Activated CD8-positive, alpha-beta memory T cell treated with anti-CD3 and anti-CD28 coated beads, Interleukin-2, amount 50 U/mL, for 24 hours (primary cell): ENCODE results near the gene ZNF571.
A peak's percentile ranks its signal among the peaks of the same experiment; 100 is the strongest.

Source experiments
- DNase-seq: peaks from one replicate; pipeline ENCODE4 v3.0.0-alpha.2; 2020; ENCODE audit errors: extremely low read depth

ZNF571 gene

DNA sequence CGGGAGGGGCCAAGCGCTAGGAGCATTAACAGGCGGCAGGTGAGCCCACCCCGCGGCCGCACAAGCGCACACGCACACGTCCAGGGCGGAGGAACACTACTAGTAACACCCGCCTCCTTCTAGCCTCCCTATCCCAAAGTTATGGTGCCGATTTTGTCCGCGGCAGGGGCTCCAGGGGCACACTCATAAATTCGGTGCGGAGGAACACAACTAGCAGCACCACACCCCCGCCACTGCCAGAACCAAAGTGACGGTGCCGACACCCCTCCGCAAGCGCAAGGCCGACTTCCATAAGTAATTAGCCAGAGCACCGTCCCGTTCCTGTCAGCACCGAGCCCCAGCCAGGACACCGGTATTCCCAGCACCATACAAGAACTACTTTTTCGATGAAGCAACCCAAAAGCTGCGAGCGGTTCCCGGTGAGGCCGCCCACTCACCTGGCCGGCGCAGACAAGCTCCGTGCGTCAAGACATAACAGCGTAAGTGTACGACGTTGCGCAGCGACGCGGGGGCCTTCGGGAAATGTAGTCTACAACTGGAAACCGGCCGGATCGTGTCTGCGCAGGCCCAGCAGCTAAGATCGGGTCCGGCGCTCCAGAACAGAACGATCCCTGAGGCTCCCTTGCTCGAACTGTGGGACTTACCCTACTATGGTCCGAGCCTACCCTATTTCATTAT, at the start of gene ZNF571, which contains the start of gene ZNF540:
Gene ZNF571, minus strand, starts transcription at position 489 of the 678 bp plus-strand sequence. CDS start 8,116 bp downstream, outside the sequence.
Gene ZNF540, plus strand, starts transcription at position 573 of the 678 bp plus-strand sequence. CDS start 3,572 bp downstream, outside the sequence.
- DNase-seq = peak; percentile 82

DNA sequence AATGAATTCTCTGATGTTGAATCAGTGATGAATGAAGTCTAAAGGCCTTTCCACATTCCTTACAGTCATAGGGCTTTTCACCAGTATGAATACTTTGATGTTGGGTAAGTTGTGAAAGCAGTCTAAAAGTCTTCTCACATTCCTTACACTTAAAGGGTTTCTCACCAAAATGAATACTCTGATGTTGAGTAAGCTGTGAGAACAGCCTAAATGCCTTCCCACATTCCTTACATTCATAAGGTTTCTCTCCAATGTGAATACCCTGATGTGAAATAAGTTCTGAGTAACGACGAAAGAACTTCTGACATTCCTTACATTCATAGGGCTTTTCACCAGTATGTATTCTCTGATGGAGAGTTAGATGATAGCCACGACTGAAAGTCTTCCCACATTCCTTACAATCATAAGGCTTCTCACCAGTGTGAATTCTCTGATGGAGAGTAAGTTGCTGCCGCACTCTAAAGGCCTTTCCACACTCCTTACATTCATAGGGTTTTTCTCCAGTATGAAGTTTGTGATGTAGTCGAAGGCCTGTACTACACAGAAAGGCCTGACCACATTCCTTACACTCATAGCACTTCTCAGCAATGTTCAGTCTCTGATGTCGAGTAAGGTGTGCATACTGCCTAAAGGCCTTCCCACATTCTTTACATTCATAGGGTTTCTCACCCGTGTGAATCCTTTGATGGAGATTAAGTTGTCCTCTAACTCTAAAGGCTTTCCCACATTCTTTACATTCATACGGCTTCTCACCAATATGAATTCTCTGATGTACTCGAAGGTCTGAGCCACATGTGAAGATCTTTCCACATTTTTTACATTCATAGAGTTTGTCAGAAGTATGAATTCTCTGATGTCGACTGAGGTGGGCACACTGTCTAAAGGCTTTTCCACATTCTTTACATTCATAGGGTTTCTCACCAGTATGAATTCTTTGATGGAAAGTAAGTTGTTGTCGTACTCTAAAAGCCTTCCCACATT, 40.8 kb upstream of the ZNF571 start:
- no peak for DNase-seq

DNA sequence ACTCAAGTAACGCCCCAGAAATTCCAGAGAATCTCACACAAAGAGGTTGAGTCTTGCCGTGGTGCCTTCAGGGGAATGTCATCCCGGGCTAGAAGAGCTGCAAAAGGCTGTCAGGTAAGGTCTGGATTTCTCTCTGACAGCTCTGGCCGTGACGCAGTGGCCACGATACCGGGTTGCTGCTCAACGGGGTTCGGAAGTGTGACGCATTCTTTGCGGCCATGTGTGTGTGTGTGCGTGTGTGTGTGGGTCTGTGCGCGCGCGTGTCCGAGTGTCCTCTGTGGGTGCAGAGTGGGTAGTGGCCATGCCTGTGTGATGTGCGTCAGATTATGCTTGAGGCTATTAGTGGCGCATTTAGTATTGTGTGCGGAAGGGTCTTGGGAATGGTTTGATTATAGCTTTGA, 390 bp upstream of the ZNF571 start:
- peak; percentile 25 for DNase-seq

DNA sequence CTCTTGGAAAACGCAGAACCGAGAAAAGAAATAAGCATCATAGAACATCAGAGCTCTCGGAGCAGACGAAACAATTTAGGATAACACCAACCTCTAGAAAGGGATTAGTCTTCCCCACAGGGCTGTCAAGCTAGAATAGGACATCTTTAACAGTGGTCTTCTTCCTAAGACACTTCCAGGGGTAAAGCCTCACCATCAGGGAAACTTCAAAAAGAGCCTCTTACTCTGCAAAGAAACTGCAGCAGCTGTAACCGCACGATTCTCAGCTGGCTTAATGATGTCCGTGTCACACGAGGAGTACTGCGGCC, 642 bp downstream of the ZNF571 start:
- DNase-seq = no peak

DNA sequence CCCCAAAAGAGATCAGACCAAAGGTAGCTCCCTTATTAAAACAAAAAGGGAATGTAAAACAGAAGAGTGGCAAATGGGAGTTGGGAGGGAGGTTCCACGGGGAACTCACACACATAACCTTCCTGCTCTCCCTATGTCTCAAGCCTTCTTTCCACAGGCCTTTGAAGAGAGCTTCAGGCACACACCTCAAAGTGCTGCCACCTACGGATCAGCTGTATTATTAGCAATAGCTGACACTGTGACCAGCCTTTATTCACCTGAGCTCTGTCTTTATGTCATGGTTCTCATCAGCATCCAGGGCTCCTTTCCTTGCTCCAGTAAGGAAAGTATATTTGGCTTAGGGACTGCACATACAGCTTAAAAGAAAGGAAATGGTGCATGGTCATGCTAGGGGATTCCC, 11.3 kb downstream of the ZNF571 start:
- DNase-seq = no peak

DNA sequence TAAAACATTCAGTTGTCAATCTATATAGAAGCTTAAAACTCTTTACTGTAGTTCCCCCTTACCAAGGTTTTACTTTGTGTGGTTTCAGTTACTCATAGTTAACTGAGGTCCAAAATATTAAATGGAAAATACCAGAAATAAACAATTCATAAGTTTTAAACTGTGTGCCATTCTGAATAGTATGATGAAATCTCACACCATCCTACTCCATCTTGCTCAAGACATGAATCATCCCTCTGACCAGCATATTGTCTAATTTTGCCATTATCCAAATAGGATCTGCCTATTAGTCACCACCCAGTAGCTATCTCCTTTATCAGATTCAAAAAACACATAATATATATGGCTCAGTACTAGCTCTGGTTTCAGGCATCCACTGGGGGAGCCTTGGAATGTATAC, 22.4 kb downstream of the ZNF571 start:
- no peak for DNase-seq

DNA sequence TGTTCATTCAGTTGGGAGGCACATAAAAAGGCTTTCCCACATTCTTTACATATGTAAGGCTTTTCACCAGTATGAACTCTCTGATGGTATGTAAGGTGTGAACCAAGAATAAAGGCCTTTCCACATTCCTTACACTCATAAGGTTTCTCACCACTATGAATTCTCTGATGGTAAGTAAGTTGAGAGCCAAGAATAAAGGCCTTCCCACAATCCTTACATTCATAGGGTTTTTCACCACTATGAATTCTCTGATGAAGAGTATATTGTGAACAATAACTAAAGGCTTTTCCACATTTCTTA, 29.3 kb downstream of the ZNF571 start:
- no peak for DNase-seq

DNA sequence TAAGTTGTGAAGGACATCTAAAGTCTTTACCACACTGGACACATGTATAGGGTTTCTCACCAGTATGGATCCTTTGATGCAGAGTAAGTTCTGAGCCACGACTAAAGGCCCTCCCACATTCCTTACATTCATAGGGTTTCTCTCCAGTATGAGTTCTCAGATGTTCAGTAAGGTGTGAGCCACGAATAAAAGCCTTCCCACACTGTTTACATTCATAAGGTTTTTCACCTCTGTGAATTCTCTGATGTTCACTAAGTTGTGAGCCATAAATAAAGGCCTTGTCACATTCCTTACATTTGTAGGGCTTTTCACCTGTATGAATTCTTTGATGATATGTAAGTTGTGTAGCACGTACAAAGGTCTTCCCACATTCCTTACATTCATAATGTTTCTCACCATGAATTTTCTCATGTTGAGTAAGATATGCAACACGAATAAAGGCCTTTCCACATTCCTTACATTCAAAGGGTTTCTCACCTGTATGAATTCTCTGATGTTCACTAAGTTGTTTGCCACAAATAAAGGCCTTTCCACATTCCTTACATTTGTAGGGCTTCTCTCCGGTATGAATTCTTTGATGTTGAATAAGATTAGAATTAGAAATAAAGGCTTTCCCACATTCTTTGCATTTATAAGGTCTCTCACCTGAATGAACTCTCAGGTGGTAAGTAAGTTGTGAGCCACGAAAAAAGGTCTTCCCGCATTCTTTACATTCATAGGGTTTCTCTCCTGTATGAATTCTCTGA, 29.8 kb downstream of the ZNF571 start:
- DNase-seq = no peak

DNA sequence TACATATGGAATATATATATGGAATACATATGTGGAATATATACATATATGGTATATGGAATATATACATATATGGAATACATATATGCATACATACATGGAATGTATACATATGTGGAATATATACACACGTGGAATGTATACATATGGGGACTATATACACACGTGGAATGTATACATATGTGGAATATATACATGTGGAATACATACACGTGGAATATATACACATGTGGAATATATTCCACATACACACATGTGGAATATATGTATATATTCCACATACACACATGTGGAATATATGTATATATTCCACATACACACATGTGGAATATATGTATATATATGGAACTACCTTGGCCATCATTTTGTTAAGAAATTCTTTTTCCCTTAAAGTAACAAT, 31.1 kb downstream of the ZNF571 start:
- no peak for DNase-seq

DNA sequence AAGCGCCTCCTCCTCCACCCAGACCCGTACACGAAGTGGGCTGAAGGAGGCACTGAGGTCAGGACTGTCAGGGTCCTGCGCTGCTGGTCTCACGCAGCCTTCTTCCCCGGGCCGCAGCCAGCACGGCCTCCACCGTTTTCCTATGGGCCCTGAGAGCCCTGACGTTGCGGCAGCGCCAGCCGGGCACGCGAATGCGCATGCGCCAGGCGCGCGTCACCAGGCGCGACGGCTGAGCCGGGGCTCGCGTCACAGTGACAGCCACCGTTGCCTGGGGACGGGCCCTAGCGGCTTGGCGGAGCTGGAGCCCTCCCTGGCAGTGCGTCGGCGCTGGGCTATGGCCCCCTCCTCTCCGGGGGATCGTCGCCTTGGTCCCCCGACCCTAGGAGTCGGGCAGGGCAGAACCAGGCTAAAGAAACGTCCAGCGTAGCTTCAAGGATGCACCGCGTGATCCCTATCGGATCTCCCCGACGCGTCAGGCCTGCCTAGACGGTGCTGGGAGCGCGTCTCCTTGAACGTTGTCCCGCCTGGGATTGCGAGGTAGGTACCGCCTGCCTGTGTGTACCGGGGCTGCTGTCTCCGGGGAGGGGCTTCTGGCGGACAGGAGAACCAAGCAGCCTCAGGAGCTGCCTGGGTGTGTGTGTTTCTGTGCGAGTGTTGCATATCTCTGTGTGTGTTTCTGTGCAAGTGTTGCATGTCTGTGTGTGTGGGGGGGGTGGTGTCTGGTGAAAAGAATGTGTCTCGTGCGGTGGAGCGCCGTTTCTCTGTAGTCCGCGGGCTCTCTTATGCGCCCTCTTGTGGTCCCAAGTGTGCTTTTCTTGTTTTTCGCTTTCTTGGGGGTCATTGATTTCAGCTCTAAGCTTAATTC, 43.2 kb downstream of the ZNF571 start:
- no peak for DNase-seq

DNA sequence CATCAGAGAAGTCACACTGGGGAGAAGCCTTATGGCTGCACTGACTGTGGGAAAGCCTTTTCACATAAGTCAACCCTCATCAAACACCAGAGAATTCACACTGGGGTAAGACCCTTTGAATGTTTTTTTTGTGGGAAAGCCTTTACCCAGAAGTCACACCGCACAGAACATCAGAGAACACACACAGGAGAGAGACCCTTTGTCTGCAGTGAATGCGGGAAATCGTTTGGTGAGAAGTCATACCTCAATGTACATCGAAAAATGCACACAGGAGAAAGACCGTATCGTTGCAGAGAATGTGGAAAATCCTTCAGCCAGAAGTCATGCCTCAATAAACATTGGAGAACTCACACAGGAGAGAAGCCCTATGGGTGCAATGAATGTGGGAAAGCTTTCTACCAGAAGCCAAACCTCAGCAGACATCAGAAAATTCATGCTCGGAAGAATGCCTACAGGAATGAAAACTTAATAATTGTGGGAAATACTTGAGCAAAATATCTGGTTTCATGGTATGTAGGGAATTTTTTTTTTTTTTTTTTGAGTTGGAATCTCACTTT, 57.1 kb downstream of the ZNF571 start:
- DNase-seq = no peak

DNA sequence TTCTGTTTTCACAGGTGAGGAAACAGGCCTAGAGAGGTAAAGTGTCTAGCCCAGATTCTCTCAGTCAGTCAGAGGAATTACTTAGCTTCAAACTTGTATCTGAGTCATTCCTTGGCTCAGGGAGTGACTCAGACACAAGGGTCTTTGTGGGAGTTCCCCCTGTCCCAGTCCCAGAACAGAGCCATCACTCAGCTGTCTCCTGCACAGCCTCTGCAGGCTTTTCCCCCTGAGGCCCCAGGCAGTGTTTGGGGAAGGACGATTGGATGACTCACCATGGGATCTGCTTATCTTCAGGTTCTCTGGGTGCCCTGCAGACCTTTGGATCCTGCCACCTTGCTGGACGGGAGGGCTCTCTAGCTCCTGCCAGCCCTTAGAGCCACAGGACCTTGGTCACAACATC, 74.7 kb downstream of the ZNF571 start:
- DNase-seq = no peak
